ENCODE measurements around the gene USP34.

Gene USP34

DNA sequence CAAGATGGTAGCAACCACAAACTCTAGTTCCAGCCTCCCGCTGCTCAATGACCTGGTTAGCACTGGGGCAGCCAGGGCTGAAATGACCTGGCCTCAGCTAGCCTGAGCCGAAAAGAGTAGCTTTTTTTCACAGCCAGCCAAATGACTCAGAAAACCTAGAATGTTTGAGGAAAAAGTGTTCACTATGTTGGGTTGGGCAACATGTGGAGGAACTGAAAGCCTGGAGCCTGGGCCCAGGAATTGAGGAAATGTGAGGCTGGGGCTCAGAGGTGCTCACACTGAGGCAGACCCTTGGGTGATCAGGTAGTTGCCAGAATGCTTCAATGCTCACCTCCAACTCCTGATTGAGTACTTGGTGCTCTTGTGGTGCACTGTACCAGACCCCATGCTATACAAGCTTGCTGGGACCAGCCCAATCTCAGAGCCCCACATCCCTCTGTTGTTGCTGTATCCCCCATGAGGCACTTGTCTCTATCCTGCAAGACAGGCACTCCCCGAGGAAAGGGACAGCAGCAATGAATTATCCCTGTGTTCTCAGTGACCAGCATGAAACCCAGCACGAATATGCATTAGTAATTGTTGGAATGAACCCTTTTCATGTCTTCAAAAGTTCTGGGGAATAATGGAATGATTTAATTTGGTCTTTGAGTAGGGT lies 116.2 kb downstream of the USP34 start:
- no peak for DNase-seq
- in situ Hi-C loops (cut with HindIII; ENCODE audit: low pct_ligation_motif_present, low pct_unique_long_range_greater_than_20kb, low sequenced_read_pairs): no loop called here

DNA sequence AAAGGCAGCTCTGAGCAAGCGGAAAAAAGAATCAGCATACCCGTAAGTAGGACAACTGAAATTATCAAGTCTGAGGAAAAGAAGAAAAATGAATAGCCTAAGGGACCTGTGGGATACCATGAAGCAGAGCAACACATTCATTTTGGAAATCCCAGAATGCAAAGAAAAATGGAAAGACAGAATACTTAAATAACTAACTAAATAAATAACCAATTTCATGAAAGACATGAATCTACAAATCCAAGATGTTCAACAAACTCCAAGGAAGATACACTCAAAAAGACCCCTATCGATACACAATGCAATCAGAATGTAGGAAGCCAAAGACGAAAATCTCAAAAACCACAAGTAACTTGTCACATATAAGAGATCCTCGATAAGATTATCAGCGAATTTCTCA lies 117.0 kb downstream of the USP34 start:
- in situ Hi-C loops (cut with HindIII; ENCODE audit: low pct_ligation_motif_present, low pct_unique_long_range_greater_than_20kb, low sequenced_read_pairs): no loop called here

DNA sequence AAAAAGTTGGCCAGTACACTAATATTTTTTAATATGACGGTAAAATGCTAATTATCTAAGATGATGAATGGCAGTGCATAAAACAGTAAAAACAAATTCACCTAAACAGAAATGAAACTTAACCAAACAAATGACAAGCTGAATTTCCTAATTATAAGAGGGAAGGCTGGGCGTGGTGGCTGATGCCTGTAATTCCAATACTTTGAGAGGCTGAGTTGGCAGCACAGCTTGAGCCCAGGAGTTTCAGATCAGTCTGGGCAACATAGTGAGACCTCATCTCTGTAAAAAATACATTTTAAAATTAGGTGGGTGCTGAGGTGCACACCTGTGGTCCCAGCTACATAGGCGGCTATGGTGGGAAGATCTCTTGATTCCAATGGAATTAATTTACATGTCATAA lies 120.1 kb downstream of the USP34 start:
- in situ Hi-C loops (cut with HindIII; ENCODE audit: low pct_ligation_motif_present, low pct_unique_long_range_greater_than_20kb, low sequenced_read_pairs): no loop called here
- DNase-seq: no peak

More for the DNA sequence above, 117.0 kb downstream of the USP34 start:
- no peak for DNase-seq

DNA sequence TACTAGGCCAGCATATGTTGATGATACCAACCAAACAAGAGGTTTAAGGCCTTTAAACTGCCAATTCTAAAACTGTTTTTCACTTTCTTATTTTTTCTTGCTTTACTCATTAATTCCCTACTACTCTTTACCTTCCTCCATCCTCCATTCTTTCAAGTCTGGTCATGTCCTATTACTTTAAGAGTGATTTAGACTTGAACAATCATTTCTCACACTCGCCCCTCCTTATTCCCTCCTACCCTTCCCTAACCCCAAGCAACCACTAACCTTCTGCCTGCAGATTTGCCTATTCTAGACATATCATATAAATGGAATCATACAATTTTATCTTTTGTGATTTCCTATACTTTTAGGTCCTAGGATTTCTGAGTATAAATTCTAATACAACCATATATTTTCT lies 127.7 kb downstream of the USP34 start:
- in situ Hi-C loops (cut with HindIII; ENCODE audit: low pct_ligation_motif_present, low pct_unique_long_range_greater_than_20kb, low sequenced_read_pairs): no loop called here
- no peak for DNase-seq

DNA sequence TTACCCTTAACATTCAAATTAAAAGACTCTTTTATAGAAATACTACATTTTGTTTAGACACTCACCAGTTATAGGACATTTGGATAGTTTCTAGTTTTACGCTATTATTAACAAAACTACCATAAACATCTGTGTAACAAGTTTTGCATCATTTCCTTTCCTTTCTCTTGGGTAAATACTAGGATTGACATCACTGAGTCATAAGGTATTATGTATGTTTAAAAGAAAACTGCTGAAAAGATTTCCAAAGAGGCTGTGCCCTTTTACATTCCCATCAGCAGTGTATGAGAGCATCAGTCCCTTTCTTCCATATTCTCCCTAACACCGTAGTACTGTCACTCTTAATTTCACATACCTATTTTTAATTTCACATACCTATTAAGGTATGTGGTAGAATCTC lies 130.6 kb downstream of the USP34 start:
- in situ Hi-C loops (cut with HindIII; ENCODE audit: low pct_ligation_motif_present, low pct_unique_long_range_greater_than_20kb, low sequenced_read_pairs): no loop called here
- no peak for DNase-seq

DNA sequence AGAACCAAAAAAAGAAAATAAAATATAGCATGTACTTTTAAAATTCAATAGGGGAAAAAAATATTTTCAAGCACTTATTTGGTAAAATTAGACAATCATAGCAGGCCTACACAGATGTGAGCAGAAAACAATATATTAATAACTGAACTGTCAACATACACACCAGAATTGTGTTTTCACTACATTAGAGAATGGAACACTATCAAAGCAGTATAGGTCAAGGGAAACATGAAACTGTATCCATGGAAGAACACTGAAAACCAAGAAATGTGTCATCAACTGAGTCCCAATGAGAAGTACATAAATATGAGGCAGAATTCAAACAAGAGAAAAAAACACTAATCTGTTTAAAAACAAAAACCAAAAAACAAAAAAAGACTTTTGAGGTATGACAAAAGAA lies 132.4 kb downstream of the USP34 start:
- in situ Hi-C loops (cut with HindIII; ENCODE audit: low pct_ligation_motif_present, low pct_unique_long_range_greater_than_20kb, low sequenced_read_pairs): no loop called here
- DNase-seq: no peak

DNA sequence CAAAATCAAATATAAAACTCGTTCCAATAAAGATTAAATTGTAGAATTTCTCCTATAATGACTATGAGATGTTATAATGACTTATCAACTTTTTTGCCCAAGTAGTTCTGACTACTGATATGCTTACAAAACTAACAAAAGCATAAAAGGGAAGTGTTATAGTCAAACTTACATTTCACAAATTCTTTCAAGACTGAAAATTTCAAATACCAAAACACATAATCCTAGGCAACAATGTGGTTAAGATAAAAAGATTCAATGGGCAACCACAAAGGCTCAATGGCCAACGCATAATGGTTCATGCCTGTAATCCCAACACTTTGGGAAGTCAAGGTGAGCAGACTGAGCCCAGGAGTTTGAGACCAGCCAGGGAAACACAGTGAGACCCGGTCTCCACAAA lies 135.7 kb downstream of the USP34 start:
- DNase-seq: no peak
- in situ Hi-C loops (cut with HindIII; ENCODE audit: low pct_ligation_motif_present, low pct_unique_long_range_greater_than_20kb, low sequenced_read_pairs): no loop called here

DNA sequence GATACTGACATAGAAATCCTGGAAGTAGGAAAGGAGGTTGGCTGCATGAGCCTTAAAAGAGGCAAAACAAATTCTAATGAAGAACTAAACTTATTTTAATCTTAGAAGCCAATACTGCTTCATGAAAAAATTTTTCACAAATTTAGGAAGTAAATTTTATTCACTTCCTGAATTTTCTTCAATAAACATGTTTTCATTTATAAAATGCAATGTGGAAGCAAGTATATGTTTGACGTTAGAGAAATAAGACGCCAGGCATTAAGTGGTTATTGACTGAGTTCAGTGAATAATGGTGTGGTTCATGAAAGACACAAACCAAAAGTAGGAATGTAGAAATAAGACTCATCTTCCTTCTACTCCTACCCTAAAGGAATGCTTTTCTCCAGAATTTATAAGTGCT lies 136.4 kb downstream of the USP34 start:
- no peak for DNase-seq
- in situ Hi-C loops (cut with HindIII; ENCODE audit: low pct_ligation_motif_present, low pct_unique_long_range_greater_than_20kb, low sequenced_read_pairs): no loop called here

DNA sequence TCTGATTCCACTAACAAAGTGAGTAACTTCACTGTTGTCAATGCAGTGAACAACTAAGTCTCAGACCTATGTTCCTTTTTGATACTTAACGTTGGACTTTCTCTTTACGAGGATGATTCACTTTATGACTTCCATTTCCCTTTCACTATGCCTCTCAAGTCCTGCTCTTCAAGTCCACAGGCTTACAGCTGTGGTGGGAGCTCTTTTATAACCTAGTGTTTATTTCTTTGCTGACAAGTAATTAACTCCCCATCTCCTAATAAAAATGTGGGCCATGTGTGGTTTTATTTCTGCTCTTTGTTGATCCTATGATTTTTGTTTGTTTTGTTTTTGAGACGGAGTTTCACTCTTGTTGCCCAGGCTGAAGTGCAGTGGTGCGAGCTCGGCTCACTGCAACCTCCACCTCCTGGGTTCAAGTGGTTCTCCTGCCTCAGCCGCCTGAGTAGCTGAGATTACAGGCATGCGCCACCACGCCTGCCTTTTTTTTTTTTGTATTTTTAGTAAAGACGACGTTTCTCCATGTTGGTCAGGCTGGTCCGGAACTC lies 142.1 kb downstream of the USP34 start:
- DNase-seq: no peak
- in situ Hi-C loops (cut with HindIII; ENCODE audit: low pct_ligation_motif_present, low pct_unique_long_range_greater_than_20kb, low sequenced_read_pairs): no loop called here

DNA sequence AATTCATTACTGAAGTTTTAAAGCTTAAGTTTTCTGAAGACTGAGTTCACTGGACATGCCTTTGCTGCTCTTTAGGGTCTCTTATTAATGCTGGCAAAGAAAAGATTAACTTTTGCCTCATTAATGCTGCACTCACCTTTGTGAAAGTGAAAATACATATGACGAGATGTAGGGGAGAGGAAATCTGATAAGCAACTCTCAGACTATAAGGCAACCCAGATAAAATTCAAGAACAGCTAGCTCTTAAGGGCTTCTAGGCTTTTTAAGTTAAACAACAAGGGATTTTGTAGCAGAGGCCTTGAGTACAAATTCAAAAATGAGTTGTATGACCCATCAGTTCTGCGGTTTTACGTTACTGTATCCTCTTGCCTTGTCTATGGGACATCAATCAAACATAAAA lies 143.7 kb downstream of the USP34 start:
- DNase-seq: no peak
- in situ Hi-C loops (cut with HindIII; ENCODE audit: low pct_ligation_motif_present, low pct_unique_long_range_greater_than_20kb, low sequenced_read_pairs): no loop called here

DNA sequence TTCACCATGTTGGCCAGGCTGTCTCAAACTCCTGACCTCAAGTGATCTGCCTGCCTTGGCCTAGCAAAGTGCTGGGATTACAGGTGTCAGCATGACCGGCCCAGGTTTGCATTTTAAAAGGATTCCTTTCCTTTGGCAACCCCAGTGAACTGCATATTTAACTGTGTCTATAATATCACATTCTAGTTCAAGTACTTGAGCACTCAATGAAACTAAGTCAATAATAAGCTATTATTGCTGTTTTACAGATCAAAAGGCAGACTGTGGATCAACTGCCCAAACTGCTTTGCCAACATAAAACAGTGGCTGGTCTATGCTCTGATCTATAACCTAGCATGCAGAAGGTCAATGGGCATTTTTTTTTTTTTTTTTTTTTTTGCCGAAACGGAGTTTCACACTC lies 144.5 kb downstream of the USP34 start:
- DNase-seq: no peak
- in situ Hi-C loops (cut with HindIII; ENCODE audit: low pct_ligation_motif_present, low pct_unique_long_range_greater_than_20kb, low sequenced_read_pairs): no loop called here

DNA sequence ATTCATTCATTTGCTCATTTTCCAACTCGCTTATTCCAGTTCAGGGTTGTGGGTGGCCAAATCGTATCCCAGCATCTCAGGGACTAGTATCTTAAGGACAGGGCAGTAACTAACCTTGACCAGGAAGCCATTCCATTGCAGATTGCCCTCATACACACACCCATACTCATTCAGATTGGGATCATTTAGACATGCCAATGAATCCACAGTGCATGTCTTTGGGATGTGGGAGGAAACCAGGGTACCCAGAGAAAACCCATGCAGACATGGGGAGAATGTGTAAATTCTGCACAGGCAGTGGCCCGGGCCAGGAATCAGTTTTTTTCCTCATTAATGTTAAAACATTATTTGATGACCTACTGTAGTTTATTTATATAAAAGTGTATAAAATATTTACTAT lies 150.7 kb downstream of the USP34 start:
- in situ Hi-C loops (cut with HindIII; ENCODE audit: low pct_ligation_motif_present, low pct_unique_long_range_greater_than_20kb, low sequenced_read_pairs): no loop called here
- no peak for DNase-seq

DNA sequence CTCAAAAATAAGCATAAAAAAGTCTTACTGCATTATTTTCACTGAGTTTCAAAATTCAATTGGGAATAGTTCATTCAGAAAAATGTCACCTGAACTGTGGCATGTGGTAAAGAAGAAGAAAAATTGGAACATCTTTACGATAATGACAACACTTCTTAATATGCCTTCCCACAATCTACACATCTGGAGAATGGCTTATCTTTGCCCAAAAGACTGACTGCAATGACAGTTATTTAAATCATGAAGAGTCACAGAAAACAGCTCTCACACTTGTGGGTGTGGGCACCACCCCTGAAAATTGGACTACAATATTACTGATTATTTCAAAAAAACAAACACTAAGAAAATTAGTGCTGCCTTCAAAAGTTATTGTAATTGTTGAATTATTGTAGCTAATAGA lies 152.3 kb downstream of the USP34 start:
- no peak for DNase-seq
- in situ Hi-C loops (cut with HindIII; ENCODE audit: low pct_ligation_motif_present, low pct_unique_long_range_greater_than_20kb, low sequenced_read_pairs): no loop called here

DNA sequence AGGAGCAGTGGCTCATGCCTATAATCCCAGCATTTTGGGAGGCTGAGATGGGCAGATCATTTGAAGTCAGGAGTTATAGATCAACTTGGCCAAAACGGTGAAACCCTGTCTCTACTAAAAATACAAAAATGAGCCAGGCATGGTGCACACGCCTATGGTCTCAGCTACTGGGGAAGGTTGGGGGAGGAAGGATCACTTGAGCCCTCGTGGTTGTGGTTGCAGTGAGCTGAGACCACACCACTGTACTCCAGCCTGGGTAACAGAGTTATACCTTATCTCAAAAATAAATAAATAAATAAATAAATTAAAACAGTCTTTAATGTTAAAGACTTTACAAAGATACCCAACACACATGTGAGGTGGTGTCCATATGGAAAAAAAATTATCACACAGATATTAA lies 174.9 kb downstream of the USP34 start:
- no peak for DNase-seq
- in situ Hi-C loops (cut with HindIII; ENCODE audit: low pct_ligation_motif_present, low pct_unique_long_range_greater_than_20kb, low sequenced_read_pairs): no loop called here

DNA sequence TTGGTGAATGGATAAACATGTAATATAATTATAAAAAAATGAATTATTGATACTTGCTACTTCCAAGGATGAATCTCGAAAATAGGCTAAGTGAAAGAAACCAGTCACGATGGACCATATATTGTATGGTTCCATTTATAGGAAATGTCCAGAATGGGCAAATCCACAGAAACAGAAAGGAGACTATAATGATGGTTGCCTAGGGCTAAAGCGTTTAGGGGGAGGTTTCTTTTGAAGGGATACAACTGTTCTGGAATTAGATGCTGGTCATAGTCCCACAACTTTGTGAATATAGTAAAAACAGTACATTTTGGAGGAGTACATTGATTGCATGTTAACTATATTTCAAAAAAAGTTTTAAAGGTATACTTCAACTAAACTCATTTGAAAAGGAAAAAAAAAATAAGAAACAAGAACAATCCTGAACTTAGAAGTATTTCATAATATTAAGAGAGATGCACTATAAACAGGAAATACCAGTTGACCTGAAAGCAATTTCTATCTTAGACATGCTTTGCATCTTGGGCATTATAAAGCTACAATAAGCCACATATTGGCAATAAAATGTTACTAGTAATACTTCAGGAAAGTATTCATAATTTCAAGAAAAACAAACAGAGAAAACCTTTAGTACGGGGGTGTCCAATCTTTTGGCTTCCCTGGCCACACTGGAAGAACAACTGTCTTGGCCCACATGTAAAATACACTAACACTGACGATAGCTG lies 178.9 kb downstream of the USP34 start:
- no peak for DNase-seq
- in situ Hi-C loops (cut with HindIII; ENCODE audit: low pct_ligation_motif_present, low pct_unique_long_range_greater_than_20kb, low sequenced_read_pairs): no loop called here

DNA sequence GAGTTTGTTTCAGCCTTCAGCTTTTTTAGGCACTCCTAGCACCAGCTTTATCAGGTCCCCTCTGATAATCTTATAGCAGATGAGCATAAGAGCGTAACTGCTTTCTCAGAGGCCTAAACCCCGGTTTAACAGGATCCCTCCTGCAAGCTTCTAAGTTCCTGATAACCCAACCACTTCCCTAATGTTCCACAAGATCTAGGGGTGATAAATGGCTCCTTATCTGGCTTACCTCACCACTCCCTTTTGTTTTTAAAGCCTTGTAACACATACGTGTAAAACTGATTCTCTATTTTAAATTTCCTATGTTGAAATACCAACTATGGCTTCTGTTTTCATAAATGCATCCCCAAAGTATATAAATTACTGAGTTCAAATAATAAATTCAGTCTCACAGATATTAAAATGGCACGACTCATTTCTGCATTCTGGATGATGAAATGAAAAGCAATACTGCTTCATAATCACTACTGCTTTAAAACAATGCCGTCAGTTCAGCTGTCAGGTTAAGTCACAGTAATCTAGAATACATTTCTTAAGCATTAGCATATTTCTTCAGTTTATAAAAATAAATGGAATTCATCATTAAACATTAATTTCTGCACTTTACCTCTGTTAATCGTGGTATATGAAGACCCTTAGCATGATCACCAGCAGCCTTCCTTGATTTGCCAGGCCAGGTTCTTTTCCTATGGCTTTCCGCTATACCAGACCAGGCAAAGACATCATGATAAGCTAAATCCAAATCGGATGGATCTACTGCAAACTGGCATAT lies 182.6 kb downstream of the USP34 start:
- DNase-seq: no peak
- in situ Hi-C loops (cut with HindIII; ENCODE audit: low pct_ligation_motif_present, low pct_unique_long_range_greater_than_20kb, low sequenced_read_pairs): no loop called here

DNA sequence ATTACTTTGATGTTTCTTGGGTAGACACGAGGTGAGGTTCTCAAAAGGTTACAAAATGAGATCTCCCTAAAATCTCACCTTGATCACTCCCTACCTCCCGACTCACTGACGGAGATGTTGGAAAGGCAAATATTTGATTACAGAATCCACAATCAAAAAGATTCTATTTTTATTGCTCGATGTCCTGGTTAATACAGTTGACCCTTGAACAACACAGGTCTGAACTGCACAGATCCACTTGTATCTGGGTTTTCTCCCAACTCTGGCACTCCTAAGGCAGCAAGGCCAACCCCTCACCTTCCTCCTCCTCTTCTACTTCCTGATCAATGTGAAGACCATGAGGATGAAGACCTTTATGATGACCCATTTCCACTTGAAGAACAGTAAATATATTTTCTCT lies 183.6 kb downstream of the USP34 start:
- in situ Hi-C loops (cut with HindIII; ENCODE audit: low pct_ligation_motif_present, low pct_unique_long_range_greater_than_20kb, low sequenced_read_pairs): no loop called here
- no peak for DNase-seq

DNA sequence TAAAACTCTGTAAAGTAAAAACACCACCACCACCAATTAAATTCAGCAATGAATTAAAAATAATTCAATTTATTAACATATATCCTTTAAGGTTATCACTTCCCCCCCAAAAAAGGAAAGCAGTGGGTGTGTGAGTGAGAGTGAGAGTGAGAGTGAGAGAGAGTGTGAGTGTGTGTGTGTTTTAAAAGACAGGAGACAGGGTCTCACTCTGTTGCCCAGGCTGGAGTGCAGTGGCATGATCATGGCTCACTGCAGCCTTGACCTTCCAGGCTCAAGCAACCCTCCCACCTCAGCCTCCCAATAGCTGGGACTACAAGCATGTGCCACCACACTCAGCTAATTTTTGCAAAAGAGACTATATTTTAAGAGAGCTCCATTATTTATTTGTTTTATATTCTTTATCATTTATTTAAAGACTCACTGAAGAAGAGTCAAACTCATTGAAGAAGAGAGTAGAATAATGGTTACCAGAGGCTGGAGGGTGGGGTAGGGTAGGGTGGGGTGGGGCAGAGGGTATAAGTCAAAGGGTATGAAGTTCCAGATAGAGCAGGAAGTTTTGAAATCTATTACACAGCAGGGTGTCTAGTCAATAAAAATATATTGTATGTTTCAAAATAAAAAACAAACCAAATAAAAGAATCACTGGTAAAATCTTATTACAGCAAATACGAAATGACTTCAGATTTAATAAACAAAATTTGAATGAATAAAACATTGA lies 187.3 kb downstream of the USP34 start:
- in situ Hi-C loops (cut with HindIII; ENCODE audit: low pct_ligation_motif_present, low pct_unique_long_range_greater_than_20kb, low sequenced_read_pairs): no loop called here
- DNase-seq: no peak

DNA sequence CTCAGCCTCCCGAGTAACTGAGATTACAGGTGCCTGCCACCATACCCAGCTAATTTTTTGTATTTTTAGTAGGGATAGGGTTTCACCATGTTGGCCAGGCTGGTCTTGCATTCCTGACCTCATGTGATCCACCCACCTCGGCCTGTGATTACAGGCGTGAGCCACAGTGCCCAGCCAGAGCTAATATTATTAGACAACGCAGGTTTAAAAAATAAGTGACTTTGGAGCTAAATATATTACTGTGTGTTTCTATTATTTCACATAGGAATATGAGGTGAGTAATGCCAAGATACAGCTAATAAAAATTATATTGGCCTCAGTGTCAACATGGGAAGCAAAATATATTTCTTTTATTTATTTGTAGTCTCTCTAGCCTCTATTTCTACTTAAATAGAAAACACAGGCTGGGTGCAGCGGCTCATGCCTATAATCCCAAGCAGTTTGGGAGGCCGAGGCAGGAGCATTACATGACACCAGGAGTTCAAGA lies 188.7 kb downstream of the USP34 start:
- in situ Hi-C loops (cut with HindIII; ENCODE audit: low pct_ligation_motif_present, low pct_unique_long_range_greater_than_20kb, low sequenced_read_pairs): no loop called here
- DNase-seq: no peak
